Left ventricle myocardium inferior (tissue), 1 donor: ENCODE measurements around the gene HOXB6. TPM values are rescaled to one million over a fixed set of nuclear protein-coding genes. Genes with fewer than 3 reads are reported as not detected.

Source experiments
- DNase-seq: peaks from one replicate; pipeline ENCODE4 v3.0.0-alpha.2; 2020
- H3K27ac ChIP-seq: fragments of 200-600 bp; replicated peaks from 2 replicates; pipeline ENCODE4 v1.8.0; 2021
- H3K27me3 ChIP-seq: fragments of 200-600 bp; 2 replicates; pipeline ENCODE4 v1.8.0; 2021; ENCODE audit warnings: low read depth
- H3K36me3 ChIP-seq: fragments of 200-600 bp; 2 replicates; pipeline ENCODE4 v1.8.0; 2021
- H3K4me1 ChIP-seq: fragments of 200-600 bp; 2 replicates; pipeline ENCODE4 v1.8.0; 2021
- H3K4me3 ChIP-seq: fragments of 200-600 bp; 2 replicates; pipeline ENCODE4 v1.8.0; 2021; ENCODE audit warnings: mild to moderate bottlenecking, moderate library complexity
- H3K9me3 ChIP-seq: fragments of 200-600 bp; replicated peaks from 2 replicates; pipeline ENCODE4 v1.8.0; 2021
- CTCF ChIP-seq: fragments of 200-600 bp; IDR thresholded peaks from 2 replicates; pipeline ENCODE4 v1.8.0; 2021; ENCODE audit warnings: antibody characterized with exemption, mild to moderate bottlenecking, borderline replicate concordance
- intact Hi-C: fragments of 100-400 bp; cut with micrococcal nuclease; formaldehyde crosslinking; loops from one replicate; pipeline ENCODE4 v1.11.0; 2022
- total RNA-seq: library from RNA; stranded (reverse); fragmentation: NEBNext Ultra II Directional; extraction: Animal tissue kit (Norgen Biotek cat#: 25700); gene quantifications from one replicate; pipeline ENCODE4 v1.2.1, GENCODE V29; 2021
- donor health status: DM: no; HTN: yes; CAD: no; lungs with severe emphysema.

Gene HOXB6
- total RNA-seq, 1 donor from 2014 or later, result 0.66 TPM

- Histone ChIP-seq H3K4me1 (peaks cover 20% of the 10 kb centered on the region), H3K27ac (no peak overlapping the region), H3K4me3 (no peak overlapping the region), H3K27me3 (peaks cover 99% of the 10 kb centered on the region), H3K9me3 (no peaks in the 10 kb centered on the region), H3K36me3 (no peaks in the 10 kb centered on the region)
- no peak for DNase-seq
- intact Hi-C loops, result no loop called here
- TF ChIP-seq CTCF, result no peak
Measured at GRCh38 chr17:48559840-48560817, 44.7 kb downstream of the HOXB6 start.

GRCh38 chr17:48559122-48559839 is 45.5 kb downstream of the HOXB6 start:
- DNase-seq, result no peak
- Histone ChIP-seq H3K4me3 (no peak overlapping the region), H3K27me3 (peaks cover 99% of the 10 kb centered on the region), H3K4me1 (peaks cover 22% of the 10 kb centered on the region), H3K9me3 (no peaks in the 10 kb centered on the region), H3K27ac (no peak overlapping the region), H3K36me3 (no peaks in the 10 kb centered on the region)
- intact Hi-C loops, result no loop called here
- no peak for TF ChIP-seq CTCF

GRCh38 chr17:48558831-48559121 is 46.0 kb downstream of the HOXB6 start:
- TF ChIP-seq CTCF, result no peak
- Histone ChIP-seq H3K27me3 (peaks cover 99% of the 10 kb centered on the region), H3K4me1 (peaks cover 22% of the 10 kb centered on the region), H3K9me3 (no peaks in the 10 kb centered on the region), H3K4me3 (no peak overlapping the region), H3K36me3 (no peaks in the 10 kb centered on the region), H3K27ac (no peak overlapping the region)
- no peak for DNase-seq
- intact Hi-C loops, result no loop called here

DNA sequence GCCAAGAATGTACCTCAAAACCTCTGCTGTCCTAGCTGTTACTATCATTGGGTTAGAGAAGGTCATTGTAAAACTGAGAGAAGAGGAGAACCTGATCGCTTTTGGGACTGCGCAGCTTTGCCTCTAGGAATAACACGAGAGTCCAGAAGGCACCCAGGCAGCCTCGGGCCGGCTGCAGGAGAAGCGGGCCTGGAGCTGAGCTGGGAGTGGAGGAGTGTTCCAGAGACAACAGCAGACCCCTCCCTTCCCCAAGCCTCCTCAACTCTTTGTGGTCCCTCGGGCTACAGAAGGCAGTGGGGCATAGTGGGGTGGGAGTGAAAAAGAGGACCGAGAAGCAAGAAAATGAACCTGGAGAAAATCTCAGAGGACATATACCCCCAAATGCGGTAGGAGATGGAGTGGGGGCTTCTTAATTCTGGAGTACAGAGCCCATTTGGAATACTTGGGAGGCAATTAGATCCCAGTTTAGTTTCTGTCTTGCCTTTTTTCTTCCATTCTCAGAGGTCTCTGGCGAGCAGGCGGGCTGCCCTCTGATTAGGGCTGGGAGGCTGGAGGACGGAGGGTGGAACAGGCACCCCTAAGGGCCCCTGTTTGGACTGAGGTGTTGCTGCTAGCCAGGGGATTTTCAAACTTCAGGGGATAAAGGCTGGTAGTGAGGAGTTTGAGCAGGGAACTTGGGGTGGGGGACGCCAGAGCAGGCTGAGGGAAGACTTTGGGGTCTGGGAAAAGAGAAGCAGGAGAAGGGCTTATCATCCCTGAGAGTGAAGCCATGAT is 46.5 kb downstream of the HOXB6 start:
- H3K9me3 ChIP-seq, result no peaks in the 10 kb centered on the region
- peaks cover 99% of the 10 kb centered on the region for H3K27me3 ChIP-seq
- H3K4me1 ChIP-seq, result peaks cover 19% of the 10 kb centered on the region
- no peak for TF ChIP-seq CTCF
- intact Hi-C loops, result no loop called here
- H3K4me3 ChIP-seq, result no peak overlapping the region
- H3K27ac ChIP-seq, result no peak overlapping the region
- no peak for DNase-seq
- no peaks in the 10 kb centered on the region for H3K36me3 ChIP-seq

DNA sequence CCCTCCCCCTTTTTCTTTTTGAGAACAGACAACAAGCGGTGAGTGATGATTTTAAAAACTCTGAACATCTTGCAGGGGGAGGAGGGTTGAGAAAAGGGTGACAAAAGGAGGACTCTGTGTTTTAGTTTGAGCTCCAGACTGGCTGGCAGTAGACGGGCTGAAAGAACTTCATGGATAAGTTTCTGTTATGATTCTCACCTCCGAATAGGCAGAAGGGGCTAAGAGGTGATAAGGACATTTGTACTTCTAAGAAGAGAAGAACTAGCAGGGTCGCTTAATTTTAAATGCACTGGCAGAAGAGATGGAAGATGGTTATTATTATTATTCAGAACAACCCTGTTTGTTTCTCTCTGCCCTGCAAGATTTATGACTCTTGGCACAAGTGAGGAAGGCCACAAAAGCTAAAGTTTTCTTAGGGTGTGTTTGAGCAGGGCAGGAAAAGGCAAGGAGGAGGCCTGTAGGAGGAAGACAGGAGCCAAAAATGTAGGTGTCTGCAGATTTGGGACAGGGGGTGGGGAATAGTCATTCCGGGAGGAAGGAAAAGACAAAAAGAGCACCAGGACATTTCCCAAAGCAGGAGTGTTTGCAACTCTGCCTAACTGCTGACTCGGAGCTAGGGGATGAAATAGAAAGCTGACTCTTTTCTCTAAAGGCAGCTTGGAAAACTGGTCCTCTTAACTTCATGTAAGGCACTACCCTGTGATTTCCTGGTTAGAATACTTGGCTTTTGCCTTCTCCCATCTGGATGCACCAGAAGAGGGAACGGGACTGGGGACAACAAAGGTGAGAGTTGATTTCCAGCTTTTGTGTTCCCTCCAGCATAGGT is 48.0 kb downstream of the HOXB6 start:
- no peak for TF ChIP-seq CTCF
- Histone ChIP-seq H3K4me1 (peaks cover 19% of the 10 kb centered on the region), H3K27me3 (peaks cover 99% of the 10 kb centered on the region), H3K27ac (peak overlapping the region; percentile 22), H3K4me3 (no peak overlapping the region), H3K9me3 (no peaks in the 10 kb centered on the region), H3K36me3 (no peaks in the 10 kb centered on the region)
- DNase-seq, result no peak
- intact Hi-C loops, result no loop called here
